Measurements from ENCODE around the gene ADCY1.

The ADCY1 gene

DNA sequence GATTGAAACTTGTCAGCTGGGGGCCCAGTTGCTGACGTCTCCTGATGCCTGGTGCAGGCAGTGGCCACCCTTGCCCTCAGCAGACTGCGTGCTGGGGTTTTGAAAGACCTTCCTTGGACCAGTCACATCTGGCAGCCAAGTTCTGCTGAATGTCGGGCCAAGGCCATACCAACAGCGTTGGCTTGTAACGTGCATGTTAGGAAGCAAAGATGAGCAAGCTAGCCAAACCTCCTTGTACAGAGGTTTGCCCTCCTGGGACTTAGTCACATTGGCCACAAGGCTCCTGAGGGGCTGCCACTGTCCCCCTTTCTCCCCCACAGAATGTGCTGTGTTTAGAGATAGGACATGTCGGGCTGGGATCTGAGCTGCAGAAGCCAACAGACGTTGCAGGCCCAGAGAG is 49.0 kb downstream of the ADCY1 start:
- no peak overlapping the region for H3K4me3 Mint-ChIP-seq
- no peaks in the 10 kb centered on the region for H3K36me3 Mint-ChIP-seq
- peaks cover 13% of the 10 kb centered on the region for H3K9me3 Mint-ChIP-seq (ENCODE audit: low read depth)
- no peak overlapping the region for H3K27ac Mint-ChIP-seq
- no peaks in the 10 kb centered on the region for H3K27me3 Mint-ChIP-seq
- no peaks in the 10 kb centered on the region for H3K4me1 Mint-ChIP-seq (ENCODE audit: low read depth)

DNA sequence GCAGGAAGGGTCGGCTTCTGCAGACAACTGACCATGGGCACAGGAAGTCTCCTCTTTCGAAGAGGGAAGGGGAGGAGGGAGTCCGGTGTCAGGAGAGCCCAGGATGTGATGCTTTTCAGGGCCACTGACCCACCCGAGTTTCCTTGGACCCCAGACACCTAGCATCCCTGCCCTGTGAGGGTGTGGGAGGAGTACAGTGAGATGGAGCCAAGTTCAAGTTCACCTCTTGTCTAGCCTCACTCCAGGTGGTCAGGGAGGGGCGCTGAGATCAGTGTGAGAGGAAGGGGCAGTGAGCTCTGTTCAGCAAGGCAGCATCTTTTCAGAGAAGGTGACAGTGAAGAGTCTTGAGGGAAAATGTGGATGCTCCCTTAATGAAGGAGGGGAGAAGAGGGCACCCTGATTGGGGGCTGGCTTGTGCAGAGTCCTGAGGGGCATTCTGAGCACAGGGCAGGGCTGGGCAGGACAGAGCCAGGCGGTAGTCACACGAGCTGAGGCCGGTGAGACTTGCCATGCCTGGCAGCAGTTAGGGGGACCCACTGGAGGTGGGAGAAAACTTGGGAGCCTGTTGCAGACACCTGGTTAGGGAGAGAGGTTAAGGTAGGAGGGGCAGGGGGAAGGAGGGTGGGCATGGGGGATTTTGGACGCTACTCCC is 49.7 kb downstream of the ADCY1 start:
- H3K36me3 Mint-ChIP-seq, result no peaks in the 10 kb centered on the region
- H3K4me3 Mint-ChIP-seq, result no peak overlapping the region
- peaks cover 8% of the 10 kb centered on the region for H3K9me3 Mint-ChIP-seq (ENCODE audit: low read depth)
- no peak overlapping the region for H3K27ac Mint-ChIP-seq
- no peaks in the 10 kb centered on the region for H3K27me3 Mint-ChIP-seq
- no peaks in the 10 kb centered on the region for H3K4me1 Mint-ChIP-seq (ENCODE audit: low read depth)

DNA sequence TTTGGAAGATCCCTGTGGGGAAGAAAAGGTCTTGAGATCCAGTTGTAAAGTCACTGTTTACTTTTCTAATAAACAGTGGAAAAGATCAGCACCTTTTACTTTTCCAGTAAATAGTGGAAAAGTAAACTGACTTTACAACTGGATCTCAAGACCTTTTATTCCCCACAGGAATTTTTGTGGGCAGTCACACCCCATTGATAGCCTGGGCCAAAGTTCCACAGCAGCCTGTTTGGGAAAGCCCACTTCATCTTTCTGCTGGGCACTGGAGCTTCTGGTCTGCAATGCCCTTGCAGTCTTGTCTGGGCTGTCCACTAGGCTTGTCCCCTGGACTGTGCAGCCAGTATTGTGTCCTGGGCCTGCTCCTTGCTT is 50.2 kb downstream of the ADCY1 start:
- Mint-ChIP-seq H3K27ac (no peak overlapping the region), H3K4me1 (ENCODE audit: low read depth) (no peaks in the 10 kb centered on the region), H3K4me3 (no peak overlapping the region), H3K9me3 (ENCODE audit: low read depth) (peaks cover 6% of the 10 kb centered on the region), H3K27me3 (no peaks in the 10 kb centered on the region), H3K36me3 (no peaks in the 10 kb centered on the region)

DNA sequence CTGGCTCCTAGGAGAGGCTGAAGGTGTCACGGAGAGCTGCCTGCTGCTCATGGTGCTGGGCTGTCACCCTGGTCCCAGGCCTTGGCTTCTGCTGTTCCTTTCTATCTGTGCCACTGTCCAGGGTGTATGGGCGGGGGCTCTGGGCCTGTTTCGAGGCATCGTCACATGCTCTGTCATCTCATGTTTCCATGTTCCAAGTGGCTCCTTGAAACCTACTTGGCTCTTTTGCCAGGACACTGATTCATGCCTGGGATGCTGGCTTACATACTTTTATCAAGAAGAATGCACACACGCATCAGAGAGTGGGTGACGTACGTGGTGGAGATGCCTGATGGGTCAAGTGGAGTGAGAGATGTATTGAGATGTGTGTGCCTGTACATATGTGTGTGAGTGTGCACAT is 50.9 kb downstream of the ADCY1 start:
- Mint-ChIP-seq H3K36me3 (no peaks in the 10 kb centered on the region), H3K27ac (no peak overlapping the region), H3K9me3 (ENCODE audit: low read depth) (peaks cover 4% of the 10 kb centered on the region), H3K4me3 (no peak overlapping the region), H3K27me3 (no peaks in the 10 kb centered on the region), H3K4me1 (ENCODE audit: low read depth) (no peaks in the 10 kb centered on the region)

DNA sequence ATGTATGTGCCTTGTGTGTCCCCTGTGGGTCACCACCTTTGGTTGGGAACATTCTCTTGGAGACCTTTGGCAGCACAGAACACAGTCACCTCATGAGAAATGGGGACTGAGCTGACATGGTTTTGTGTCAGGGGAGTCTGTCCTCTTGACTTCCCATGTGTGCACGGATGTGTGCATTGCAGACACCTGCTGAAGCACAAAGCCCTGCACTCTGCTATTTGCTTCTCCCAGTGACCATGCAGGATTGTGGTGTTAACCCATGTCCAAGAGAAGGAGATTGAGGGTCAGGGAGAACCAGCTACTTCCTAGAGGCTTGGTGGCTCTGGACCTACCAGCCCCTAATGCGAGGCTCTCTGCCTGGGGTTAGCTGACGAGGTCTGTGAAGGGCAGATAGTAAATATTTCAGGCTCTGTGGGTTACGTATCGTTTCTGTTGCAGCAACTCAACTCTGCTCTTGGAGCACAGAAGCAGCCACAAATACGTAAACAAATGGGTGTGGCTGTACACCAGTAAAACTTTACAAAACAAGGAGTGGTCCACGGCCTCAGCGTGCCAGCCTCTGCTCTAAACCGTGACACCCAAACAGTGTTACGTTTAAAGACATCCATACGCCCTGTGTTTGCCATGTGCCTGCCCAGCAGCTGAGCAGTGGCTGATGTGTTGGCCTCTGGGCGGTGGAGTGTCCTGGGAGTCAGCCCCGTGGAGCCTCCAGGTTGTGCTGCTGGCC is 51.7 kb downstream of the ADCY1 start:
- Mint-ChIP-seq H3K27me3 (no peaks in the 10 kb centered on the region), H3K4me1 (ENCODE audit: low read depth) (no peaks in the 10 kb centered on the region), H3K4me3 (no peak overlapping the region), H3K27ac (no peak overlapping the region), H3K9me3 (ENCODE audit: low read depth) (no peaks in the 10 kb centered on the region), H3K36me3 (no peaks in the 10 kb centered on the region)

DNA sequence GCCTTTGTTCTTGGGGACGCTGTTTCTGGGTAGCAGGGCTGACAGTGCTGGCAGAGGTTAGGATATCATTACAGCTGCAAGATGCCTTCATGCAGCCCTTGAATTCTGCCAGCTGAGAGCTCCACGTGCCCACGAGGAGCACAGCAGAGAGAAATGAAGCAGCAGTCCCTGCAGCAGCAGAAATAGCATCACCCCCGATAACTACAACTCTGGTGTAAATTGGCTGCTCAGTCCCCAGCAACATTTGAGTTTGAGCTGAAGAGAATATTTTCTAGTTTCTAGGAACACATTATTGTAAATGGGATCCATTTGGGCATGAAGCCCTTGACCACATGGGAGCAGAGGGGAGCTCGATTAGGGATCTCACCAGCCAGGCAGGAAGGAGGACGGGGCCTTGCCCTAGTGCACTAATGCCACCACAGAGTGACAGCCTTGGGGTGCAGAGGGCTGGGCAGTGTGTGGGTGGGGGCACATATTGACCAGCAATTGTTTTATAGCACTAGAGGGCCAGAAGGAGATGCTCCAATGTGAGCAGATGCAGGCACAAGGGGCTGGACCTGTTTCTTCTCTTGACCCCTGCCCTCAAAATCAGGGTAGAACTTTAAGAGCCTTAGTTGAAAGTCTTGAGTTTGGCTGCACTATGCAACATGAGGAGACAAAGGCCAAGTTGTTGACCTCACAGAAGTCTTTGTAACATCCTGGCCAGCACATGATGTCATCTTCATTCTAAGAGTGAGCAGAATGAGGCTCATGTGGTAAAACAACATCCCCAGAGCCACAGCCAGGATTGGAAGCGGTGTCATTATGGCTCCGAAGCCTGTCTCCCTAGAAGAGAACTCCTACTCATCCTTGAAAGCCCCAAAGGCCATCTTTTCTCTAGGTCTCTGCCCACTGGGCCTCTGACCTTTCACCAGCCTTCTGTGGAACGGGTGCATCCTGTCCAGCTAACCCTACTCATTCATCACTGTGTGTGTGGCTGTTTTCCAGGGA is 52.6 kb downstream of the ADCY1 start:
- H3K27ac Mint-ChIP-seq, result no peak overlapping the region
- no peaks in the 10 kb centered on the region for H3K27me3 Mint-ChIP-seq
- no peaks in the 10 kb centered on the region for H3K9me3 Mint-ChIP-seq (ENCODE audit: low read depth)
- no peaks in the 10 kb centered on the region for H3K36me3 Mint-ChIP-seq
- H3K4me3 Mint-ChIP-seq, result no peak overlapping the region
- no peaks in the 10 kb centered on the region for H3K4me1 Mint-ChIP-seq (ENCODE audit: low read depth)

DNA sequence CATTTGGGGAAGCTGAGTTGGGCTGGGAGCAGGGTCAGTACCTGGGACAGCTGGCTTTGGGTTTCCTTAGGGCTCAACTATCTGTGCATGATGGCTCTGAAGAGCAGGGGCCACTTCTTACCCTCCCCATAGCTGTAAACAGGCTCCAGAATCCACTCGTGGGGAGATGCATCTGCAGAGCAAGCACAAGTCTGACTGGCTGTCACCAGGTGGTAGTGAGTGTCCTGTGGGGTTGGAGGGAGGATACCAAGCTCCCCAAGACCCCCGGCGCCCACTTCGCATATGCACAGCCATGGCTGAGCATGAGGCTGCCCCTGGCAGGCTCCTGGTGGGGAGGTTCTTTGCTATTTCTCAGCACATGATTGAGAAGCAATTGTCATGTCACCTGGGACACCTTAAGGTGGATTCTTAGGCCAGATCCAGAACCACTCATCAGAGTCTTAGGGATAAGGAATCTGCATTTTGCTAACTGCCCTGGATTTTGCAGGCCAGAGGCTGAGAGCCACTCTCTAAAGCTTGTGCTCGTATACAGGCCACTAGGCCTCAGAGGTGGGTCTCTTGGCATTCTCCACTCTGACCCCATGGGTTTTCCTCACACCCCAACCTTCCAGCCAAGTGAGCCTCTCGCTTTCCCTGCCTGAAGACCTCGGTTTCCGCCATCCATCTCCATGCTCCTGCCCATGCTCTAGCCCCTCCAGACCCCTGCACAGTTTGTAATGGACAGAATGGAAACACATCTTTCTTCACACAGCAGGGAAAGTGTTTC is 53.7 kb downstream of the ADCY1 start:
- no peaks in the 10 kb centered on the region for H3K27me3 Mint-ChIP-seq
- H3K4me1 Mint-ChIP-seq (ENCODE audit: low read depth), result no peaks in the 10 kb centered on the region
- H3K9me3 Mint-ChIP-seq (ENCODE audit: low read depth), result no peaks in the 10 kb centered on the region
- H3K27ac Mint-ChIP-seq, result no peak overlapping the region
- no peak overlapping the region for H3K4me3 Mint-ChIP-seq
- no peaks in the 10 kb centered on the region for H3K36me3 Mint-ChIP-seq

DNA sequence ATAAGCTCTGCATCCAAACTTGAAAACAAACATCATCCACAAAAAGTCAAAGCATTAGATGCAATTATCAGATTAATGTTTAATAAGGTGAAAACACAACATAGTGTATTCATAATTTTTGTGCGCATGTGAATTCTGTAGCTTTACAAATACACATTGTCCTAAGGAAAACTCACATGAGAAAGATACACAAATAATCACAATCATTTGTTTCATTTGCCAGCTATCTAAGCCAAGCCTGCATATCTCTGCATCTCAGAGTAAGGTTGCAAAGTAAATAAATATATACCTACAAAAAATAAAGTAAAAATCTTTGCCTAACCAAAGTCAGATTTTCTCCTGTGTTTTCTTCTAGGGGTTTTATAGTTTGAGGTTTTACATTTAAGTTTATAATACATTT is 57.4 kb downstream of the ADCY1 start:
- Mint-ChIP-seq H3K4me1 (ENCODE audit: low read depth) (no peaks in the 10 kb centered on the region), H3K27ac (no peak overlapping the region), H3K27me3 (peaks cover 2% of the 10 kb centered on the region), H3K4me3 (no peak overlapping the region), H3K36me3 (no peaks in the 10 kb centered on the region), H3K9me3 (ENCODE audit: low read depth) (no peaks in the 10 kb centered on the region)

DNA sequence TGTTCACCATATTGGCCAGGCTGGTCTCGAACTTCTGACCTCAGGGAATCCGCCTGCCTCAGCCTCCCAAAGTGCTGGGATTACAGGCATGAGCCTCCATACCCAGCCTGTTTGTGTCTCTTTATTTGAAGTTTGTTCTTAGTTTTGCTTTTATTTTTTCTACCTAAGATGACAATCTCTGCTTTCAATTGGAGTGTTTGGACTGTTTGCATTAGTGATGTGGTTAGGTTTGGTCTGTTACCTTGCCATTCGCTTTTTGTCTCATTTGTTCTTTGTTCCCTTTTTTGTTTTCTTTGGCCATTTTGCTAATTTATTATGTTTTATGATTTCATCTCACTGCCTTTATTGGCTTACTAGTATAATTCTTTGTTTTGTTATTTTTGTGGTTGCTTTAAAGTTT is 62.6 kb downstream of the ADCY1 start:
- Mint-ChIP-seq H3K4me3 (no peak overlapping the region), H3K9me3 (ENCODE audit: low read depth) (no peaks in the 10 kb centered on the region), H3K36me3 (no peaks in the 10 kb centered on the region), H3K27ac (no peak overlapping the region), H3K4me1 (ENCODE audit: low read depth) (no peaks in the 10 kb centered on the region), H3K27me3 (peaks cover 8% of the 10 kb centered on the region)

DNA sequence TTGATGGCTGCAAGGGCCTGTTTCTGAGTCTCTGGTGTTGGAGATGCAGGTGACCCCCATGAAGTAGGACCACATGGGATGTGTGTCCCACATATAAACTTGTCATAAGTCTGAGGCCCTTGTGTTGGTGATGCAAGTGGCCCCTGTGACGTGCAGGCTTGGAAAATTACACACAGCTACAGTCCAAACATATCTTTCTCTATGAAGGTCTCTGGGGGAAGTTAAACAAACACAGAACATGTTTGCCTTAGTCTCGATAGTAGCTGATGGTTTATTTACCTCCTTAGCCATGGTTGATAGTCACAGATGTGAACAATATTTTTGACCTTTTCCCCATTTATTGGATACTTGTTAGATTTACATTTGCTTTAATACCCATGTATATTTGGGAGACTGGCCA is 64.7 kb downstream of the ADCY1 start:
- Mint-ChIP-seq H3K36me3 (no peaks in the 10 kb centered on the region), H3K4me1 (ENCODE audit: low read depth) (no peaks in the 10 kb centered on the region), H3K27me3 (peaks cover 9% of the 10 kb centered on the region), H3K27ac (no peak overlapping the region), H3K9me3 (ENCODE audit: low read depth) (no peaks in the 10 kb centered on the region), H3K4me3 (no peak overlapping the region)

DNA sequence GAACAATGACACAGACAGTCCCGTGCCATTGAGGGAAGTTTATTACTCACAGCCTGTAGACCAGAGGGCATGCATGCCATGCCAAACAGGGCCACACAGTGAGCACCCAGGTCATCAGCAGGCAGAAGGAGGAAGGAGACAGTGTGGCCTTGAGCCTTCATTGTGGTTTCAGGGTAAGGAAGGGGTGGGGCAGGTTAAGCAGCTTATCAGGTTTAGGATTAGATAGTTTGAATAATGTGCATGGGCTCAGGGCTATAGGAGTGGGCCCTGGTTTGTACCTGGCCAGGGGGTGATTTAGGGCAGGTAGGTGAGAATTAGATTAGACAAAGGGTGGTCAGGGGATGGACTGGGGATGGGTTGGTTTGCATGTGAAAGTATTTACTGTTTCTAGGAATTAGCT is 67.9 kb downstream of the ADCY1 start:
- H3K4me3 Mint-ChIP-seq, result no peak overlapping the region
- H3K36me3 Mint-ChIP-seq, result no peaks in the 10 kb centered on the region
- no peaks in the 10 kb centered on the region for H3K9me3 Mint-ChIP-seq (ENCODE audit: low read depth)
- no peak overlapping the region for H3K27ac Mint-ChIP-seq
- H3K4me1 Mint-ChIP-seq (ENCODE audit: low read depth), result no peaks in the 10 kb centered on the region
- H3K27me3 Mint-ChIP-seq, result peaks cover 8% of the 10 kb centered on the region

DNA sequence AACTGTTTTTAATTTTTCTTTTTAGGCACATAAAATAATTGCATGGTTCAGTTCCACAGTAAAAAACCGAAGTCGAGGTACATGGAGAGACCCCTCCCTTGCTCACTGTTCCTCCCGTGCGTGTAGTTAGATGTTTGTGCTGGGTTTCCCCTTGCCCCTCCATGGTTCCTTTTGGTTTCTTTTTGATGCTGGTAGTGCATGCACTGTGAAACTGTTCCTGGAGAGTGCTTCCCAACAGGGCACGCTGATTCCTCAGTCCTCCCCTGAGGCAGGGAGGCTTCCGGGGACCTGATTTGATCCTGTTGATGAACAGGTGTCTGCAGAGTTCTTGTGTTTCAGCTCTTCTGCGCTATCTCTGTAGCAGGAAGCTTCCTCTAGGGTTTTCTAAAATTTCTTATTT is 69.5 kb downstream of the ADCY1 start:
- Mint-ChIP-seq H3K27ac (no peak overlapping the region), H3K9me3 (ENCODE audit: low read depth) (no peaks in the 10 kb centered on the region), H3K4me1 (ENCODE audit: low read depth) (no peaks in the 10 kb centered on the region), H3K36me3 (no peaks in the 10 kb centered on the region), H3K27me3 (peaks cover 8% of the 10 kb centered on the region), H3K4me3 (no peak overlapping the region)

DNA sequence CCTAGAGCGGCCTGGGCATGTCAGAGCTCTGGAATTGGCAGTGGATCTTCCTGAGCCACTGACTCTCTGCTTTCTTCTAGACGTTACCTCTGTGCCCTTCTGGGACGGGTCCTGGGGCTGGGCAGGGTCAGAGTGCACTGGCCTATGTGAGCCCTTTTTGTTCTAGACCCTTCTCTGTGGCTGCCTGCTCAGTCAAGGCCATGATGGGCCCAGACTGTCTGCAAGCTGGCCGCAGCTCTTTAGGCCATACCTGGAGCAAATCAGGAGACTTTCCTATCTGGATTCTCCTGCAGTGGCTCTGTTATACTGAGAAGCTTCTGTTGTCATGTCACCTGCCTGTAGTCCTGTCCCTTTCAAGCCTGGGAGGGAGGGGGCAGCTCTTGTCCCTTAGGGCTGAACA is 70.1 kb downstream of the ADCY1 start:
- H3K4me3 Mint-ChIP-seq, result no peak overlapping the region
- peaks cover 5% of the 10 kb centered on the region for H3K27me3 Mint-ChIP-seq
- H3K36me3 Mint-ChIP-seq, result no peaks in the 10 kb centered on the region
- no peaks in the 10 kb centered on the region for H3K9me3 Mint-ChIP-seq (ENCODE audit: low read depth)
- no peaks in the 10 kb centered on the region for H3K4me1 Mint-ChIP-seq (ENCODE audit: low read depth)
- no peak overlapping the region for H3K27ac Mint-ChIP-seq

DNA sequence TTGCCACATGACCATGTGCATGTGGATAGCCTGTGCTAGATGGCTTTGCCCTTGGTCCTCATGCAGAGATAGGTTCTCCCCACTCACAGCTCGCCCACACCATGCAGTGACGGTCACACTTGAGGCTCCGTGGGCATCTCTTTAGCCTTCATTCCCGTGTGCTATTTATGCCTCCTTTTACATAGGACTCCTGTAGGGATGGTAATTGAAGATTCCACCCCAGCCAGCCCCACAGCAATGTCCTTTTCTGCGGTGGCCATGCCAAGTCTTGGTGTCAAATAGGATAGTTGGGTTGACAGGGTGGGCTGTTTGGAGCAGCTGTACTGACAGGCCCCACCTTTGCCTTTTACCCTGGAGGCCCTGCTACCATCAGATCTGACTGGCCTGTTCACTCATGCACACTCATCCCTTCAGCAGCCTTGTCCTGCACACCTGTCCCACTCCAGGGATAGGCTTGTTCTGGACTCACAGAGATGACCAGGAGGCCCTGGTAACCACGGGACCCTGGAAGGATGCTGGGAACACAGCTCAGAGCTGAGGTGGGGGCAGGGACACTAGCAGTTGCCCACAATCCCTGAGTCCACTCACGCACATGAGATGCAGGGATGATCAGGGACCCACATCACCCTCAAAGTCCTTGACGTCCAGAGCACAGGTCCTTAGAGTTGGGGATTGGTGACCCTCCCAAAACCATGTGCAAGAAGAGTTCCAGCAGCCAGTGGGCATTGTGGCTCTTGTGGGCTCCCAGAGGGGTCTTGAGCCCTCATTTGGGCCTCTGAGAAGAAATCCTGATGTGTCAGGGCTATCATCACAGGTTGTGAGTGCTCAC is 71.2 kb downstream of the ADCY1 start:
- Mint-ChIP-seq H3K27me3 (peaks cover 2% of the 10 kb centered on the region), H3K9me3 (ENCODE audit: low read depth) (no peaks in the 10 kb centered on the region), H3K27ac (no peak overlapping the region), H3K4me3 (no peak overlapping the region), H3K36me3 (no peaks in the 10 kb centered on the region), H3K4me1 (ENCODE audit: low read depth) (no peaks in the 10 kb centered on the region)

All from activated naive CD8-positive, alpha-beta T cell (primary cell).